Measurements from ENCODE around the gene YOD1.

YOD1 gene

DNA sequence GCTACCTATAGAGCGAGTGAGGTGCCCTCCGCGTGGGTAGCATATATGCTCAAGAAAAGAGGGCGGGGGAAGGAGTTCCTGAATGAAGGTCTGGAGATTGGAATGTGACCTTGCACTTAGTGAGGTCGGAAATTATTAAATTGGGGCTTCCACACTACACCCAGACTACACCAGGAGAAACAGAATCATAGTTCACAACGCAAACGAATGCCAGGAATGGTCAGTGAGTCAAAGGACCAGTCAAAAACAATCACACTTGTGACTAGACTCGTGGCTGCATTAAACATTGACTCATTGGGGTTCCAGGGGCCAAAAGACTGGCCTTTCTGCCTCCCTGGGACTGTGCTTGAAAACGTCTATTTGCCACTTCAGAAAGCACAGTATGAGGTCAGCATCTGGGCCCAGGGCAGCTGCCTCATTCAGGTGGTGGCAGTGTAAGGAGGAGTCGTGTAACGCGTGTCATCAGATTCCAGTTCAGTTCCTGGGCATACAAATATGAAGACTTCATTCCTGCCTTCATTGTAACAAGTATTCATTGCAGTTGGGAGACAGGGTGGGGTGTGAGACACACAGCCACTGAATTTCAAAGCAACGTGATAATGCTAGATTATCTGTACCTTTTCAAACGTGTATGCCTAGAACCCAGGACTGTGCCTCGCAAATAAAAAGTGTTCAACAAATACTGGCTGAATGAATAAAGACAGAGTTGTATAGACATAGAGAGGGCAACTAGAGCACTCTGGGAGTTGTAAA, at the start of gene YOD1:
Gene YOD1, minus strand, starts transcription at position 18 of the 753 bp plus-strand sequence. CDS start 178 bp downstream, outside the sequence.
- DNase-seq = peak; percentile 20

DNA sequence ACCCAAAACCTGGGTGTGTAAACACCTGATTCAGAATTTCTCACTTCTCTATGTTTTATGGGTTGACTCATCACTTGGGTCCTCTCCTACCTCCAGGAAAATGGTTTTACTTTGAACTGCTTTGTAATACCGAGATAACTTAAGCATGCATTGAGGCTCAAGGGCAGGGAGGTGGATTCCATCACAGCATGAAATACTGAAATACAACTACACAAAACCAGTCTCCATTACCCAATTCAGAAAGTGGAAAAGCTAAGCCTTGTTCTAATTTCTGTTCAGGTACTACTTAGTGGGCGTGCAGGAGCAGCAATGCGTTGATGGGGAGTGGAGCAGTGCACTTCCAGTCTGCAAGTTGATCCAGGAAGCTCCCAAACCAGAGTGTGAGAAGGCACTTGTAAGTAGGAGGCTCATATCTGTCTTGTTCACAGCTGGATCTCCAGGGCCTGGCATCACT, 46.9 kb upstream of the YOD1 start:
- no peak for DNase-seq

GRCh38 chr1:207093944-207094343, 42.9 kb upstream of the YOD1 start:
- DNase-seq = no peak

- no peak for DNase-seq
Measured at GRCh38 chr1:207091200-207091908, 40.3 kb upstream of the YOD1 start.

DNA sequence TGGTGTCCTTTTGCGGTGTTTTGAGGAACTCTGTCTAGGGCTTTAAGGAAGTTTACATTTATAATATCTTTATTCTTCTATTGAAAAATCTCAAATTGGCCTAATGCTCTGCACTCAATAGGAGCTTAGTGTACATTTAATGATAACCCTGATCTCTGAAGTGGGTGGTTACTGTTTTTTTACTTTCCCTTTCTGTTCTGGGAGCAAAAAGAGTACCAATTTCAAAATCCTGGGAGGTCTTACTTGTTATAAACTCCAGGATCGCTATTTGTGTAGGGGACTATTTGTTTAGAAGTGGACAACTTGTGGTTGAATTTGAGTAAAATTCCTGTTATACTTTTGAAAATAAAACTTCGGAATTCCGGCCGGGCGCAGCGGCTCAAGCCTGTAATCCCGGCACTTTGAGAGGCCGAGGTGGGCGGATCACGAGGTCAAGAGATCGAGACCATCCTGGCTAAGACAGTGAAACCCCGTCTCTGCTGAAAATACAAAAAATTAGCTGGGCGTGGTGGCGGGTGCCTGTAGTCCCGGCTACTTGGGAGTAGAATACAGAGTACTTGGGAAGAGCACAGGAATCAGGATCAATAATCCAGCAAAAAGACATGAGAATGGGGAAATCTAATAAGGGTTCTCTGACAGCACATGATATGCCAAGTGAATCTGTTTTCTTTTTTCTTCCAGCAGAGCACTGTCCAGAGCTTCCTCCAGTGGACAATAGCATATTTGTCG, 38.8 kb upstream of the YOD1 start:
- DNase-seq = no peak

GRCh38 chr1:207088701-207089626, 38.0 kb upstream of the YOD1 start, which contains the start of gene C4BPB:
C4BPB (plus strand) TSS chr1:207088860; CDS start chr1:207089532, 672 bp downstream.
- no peak for DNase-seq

GRCh38 chr1:207088161-207088560, 37.2 kb upstream of the YOD1 start:
- no peak for DNase-seq

DNA sequence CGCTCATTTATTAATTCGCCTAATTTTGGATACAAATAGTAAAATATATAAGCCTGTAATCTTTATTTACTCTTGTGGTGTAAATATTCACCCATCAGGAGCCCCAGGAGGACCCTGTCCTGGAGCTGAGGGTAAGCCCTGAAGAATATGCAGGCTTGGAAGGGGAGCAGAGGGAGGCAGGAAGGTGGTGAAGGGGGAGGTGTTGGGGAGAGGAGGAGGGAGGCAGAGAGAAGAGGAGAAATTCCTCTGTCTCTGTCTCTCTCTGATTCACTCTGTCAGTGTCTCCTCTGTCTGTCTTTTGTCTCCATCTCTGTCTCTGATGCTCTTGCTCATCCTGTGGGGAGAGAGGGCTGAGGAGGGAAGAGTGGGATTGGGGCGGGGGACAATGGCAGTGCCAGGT, 34.9 kb upstream of the YOD1 start:
- DNase-seq = no peak

DNA sequence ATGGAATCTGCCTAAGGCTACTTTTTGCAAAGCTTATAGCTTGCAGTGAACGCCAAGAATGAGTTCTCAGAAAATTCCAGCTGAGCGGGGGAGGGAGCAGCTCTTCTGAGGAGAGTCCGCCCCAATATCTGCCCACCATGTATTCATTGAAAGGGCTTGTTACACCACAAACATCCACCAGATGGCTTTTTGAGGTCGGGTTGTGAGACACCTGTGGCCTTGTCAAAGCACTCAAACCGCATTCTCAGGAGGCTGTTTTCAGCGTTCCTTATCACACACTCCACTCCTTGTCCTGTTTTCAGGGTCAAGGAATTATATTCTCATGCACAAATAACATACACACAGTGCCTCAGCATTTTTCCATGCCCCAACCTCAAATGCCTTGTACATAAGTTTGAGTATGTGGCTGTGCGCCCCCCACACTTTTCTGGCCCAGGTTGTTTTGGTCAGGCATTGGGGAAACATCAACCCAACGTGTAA, 33.7 kb upstream of the YOD1 start:
- peak; percentile 38 for DNase-seq

- DNase-seq = no peak
Measured at GRCh38 chr1:207084232-207084631, 33.2 kb upstream of the YOD1 start.

- DNase-seq = no peak
Measured at GRCh38 chr1:207081806-207082205, 30.8 kb upstream of the YOD1 start.

- no peak for DNase-seq
Measured at GRCh38 chr1:207081088-207081487, 30.1 kb upstream of the YOD1 start.

GRCh38 chr1:207079706-207080241, 28.8 kb upstream of the YOD1 start:
- no peak for DNase-seq

GRCh38 chr1:207078578-207079132, 27.6 kb upstream of the YOD1 start:
- DNase-seq = no peak

DNA sequence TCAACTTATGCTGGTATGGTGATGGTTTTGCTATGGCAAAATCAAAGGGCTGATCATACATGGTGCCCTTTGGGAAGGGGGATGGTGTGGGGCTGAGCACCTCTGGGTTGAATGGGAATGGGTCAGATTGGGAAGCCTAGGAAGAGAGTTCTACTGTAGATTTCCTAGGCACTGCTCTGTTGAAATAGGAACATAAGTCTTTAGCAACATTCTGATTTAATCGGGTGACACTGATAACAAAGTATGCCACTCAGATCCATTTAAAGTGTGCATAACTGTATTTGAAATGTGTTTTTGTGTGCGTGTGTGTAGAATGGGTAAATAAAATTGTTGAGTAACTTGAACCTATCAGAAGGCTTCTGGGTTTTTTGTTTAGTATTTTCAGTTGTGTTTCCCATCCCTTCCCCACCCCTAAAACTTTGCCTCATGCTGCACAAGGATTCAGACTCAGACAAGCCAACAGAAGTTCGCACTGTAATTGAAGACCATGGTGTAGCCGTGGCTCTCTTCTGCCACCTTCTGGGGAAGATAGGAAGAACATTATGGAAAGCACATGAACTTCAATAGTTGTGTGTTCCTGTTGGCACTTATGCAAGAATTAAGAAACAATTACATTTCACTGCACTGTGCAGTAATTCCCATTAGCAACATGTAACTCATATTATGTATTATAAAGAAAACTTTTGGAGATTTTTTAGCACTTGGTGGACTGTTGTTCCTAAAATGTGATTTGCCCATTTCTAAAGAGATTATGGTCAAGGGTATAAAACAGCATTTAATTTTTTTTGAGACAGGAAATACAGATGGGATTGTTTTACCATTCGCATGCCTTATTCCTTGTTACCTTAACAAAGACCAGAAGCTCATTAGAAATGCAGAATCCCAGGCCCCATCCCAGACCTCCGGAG, 26.7 kb upstream of the YOD1 start:
- DNase-seq = peak; percentile 77

DNA sequence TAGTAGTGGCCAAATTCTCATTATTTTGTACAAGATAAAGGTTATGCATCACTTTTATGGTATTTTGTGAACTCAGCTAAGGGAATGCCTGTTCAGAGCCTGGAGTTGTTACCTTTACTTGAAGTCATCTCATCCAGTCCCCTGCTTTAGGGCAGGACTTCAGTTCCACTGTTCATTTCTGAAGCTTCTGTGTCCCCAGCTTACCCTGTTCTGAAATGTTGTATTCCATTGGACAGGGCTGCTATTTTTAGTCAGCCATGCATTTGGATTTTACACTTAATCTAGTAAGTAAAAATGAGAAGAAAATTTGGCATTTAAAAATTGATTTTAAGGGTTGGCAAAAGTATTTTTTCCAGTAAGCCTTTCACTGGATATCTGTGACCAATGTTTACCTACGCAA, 26.0 kb upstream of the YOD1 start:
- DNase-seq = no peak

- no peak for DNase-seq
Measured at GRCh38 chr1:207076181-207076955, 25.4 kb upstream of the YOD1 start.

DNA sequence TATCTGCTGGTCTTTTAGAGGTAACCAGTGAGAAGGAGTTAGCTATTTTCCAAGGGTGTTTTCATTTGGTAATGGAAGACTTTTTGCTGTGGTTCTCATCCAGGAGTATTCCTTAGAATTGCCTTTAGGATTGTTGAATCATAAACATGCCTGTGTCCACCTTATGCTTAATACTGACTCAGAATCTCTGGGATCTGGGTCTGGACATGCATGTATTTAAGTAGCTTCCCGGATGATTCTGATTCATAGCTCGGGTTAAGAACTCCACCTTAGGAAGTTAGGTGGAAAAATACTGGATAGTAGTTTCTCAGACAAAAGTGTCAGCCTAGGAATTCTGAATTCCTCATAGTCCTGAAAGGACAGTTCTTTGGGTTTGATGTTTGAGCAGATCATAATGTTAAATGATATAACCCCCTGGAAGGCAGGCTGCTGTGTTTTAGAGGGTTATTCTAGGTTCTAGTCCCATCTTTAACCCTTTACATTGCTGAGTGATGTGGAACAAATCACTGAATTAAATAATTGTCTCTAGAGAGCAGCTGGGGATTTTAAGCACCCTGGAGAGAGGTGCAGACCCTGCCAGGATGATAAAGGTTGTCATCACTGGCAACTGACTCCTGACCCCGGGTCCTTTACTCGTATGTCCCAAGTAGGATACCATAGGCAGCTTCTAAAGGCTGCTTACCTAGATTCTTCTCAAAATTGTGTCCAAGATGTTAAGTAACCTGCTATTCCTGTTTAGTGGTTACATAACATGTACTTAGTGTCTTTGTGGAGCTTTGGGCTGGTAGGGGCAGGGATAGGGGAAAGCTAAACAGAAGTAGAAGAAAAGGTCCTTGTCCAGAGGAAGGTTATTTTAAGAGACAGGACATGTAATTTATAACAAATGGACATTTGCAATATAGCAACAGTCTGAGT, 23.2 kb upstream of the YOD1 start:
- DNase-seq = no peak

GRCh38 chr1:207072233-207072632, 21.2 kb upstream of the YOD1 start:
- no peak for DNase-seq

All from NCI-H2171 treated with DMSO at 0.1 percent for 48 hours (cell line).